Heart left ventricle (tissue), 13 donors: ENCODE measurements around the gene FER.

Experiments
- POLR2A ChIP-seq, 2 donors: fragments of 450-650 bp; IDR thresholded peaks; one replicate each; pipeline ENCODE4 v1.6.1; 2017; ENCODE audit warnings: antibody characterized with exemption in 2 of 2, mild to moderate bottlenecking in 2 of 2, moderate library complexity in 2 of 2
- TF ChIP-seq, protein P1 (sequence below), 12 donors: fragments of 200-600 bp; sonication (generic) in 4 of 12; IDR thresholded peaks; one replicate each; pipeline versions ENCODE4 v1.5.0 to v1.8.0; 2018 to 2022; ENCODE audit warnings: antibody characterized with exemption in 12 of 12, mild to moderate bottlenecking in 5 of 12
- donor health status: ischemic (EF 13 %, LVEDD 7.1; RV severe dilation, severe dysfunction).
- donor health status: DM: no; HTN: yes; CAD: no.
- donor health status: DM: no; HTN: no; CAD: no.
- donor health status: ischemic (EF 25% LVEDD 6.9; RV normal size, moderate dysfunction).
- donor health status: ischemic (EF 25% LVEDD 5.7; RV mildly dilated, moderate dysfunction).
- donor health status: ischemic (EF 35%, LVEDD 5.7; RV mildly dilated, moderate dysfunction).
- donor health status: nonischemic (EF 11% LVEDD 7.7; RV severe dilation, severe dysfunction).
- donor health status: DM: yes; HTN: yes; CAD: no.
- donor health status: PGD.
- donor health status: ischemic (EF 29% LVEDD 5.4; RV normal size, mild dysfunction).
- donor health status: nonischemic (EF 23%, LVEDD 6.1; RV moderate dilation, normal function).

DNA sequence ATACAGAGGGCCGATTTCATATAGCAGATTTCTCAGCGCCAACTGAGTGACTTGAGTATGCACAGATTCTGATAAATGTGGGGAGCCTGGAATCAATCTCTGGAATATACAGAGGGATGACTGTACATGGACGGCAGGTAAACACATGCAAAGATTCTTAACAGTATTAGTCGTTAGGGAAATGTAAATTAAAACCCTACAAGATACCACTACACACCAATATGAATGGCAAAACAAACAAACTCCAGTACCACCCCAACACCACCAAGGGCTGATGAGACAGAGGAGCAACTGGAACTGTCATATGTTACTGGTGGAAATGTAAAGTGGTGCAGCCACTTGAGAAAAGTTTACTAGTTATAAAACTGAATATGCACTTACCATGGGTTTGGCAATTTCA is 8.3 kb upstream of the FER start:
- TF ChIP-seq, protein P1, sequence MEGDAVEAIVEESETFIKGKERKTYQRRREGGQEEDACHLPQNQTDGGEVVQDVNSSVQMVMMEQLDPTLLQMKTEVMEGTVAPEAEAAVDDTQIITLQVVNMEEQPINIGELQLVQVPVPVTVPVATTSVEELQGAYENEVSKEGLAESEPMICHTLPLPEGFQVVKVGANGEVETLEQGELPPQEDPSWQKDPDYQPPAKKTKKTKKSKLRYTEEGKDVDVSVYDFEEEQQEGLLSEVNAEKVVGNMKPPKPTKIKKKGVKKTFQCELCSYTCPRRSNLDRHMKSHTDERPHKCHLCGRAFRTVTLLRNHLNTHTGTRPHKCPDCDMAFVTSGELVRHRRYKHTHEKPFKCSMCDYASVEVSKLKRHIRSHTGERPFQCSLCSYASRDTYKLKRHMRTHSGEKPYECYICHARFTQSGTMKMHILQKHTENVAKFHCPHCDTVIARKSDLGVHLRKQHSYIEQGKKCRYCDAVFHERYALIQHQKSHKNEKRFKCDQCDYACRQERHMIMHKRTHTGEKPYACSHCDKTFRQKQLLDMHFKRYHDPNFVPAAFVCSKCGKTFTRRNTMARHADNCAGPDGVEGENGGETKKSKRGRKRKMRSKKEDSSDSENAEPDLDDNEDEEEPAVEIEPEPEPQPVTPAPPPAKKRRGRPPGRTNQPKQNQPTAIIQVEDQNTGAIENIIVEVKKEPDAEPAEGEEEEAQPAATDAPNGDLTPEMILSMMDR (IDR thresholded peaks at IDR 0.05), result no peak
- no peak for TF ChIP-seq POLR2A (IDR thresholded peaks at IDR 0.05)
